Heart left ventricle (tissue), 16 donors: ENCODE results near the gene NCOA3. TPM values are rescaled to one million over a fixed set of nuclear protein-coding genes. Genes with fewer than 3 reads are reported as not detected.

Experiments used
- ATAC-seq, 4 donors: fragments of 200-7000 bp; cut with Tn5 transposase; one replicate each; pipeline ENCODE4 v1.9.1; 2020 to 2022; ENCODE audit warnings: moderate library complexity in 4 of 4, mild to moderate bottlenecking in 3 of 4, moderate number of reproducible peaks in 1 of 4
- DNase-seq, 5 donors: peaks; one replicate each; pipeline ENCODE4 v3.0.0-alpha.2; 2020
- H3K27ac ChIP-seq, 12 donors: fragments of 200-600 bp; sonication (generic) in 4 of 12; one replicate each; pipeline versions ENCODE4 v1.5.0 to v1.8.0; 2016 to 2022; ENCODE audit warnings: mild to moderate bottlenecking in 2 of 12
- H3K27me3 ChIP-seq, 9 donors: fragments of 200-600 bp; sonication (generic) in 2 of 9; one replicate each; pipeline versions ENCODE4 v1.5.1 to v1.8.0; 2016 to 2022; ENCODE audit warnings: mild to moderate bottlenecking in 3 of 9
- H3K36me3 ChIP-seq, 9 donors: fragments of 200-600 bp; sonication (generic) in 2 of 9; one replicate each; pipeline versions ENCODE4 v1.5.0 to v1.8.0; 2018 to 2022; ENCODE audit warnings: mild to moderate bottlenecking in 2 of 9
- H3K4me1 ChIP-seq, 12 donors: fragments of 200-600 bp; sonication (generic) in 4 of 12; one replicate each; pipeline versions ENCODE4 v1.5.0 to v1.8.0; 2016 to 2022; ENCODE audit warnings: mild to moderate bottlenecking in 3 of 12
- H3K4me3 ChIP-seq, 12 donors: fragments of 200-600 bp; sonication (generic) in 4 of 12; one replicate each; pipeline versions ENCODE4 v1.5.0 to v1.8.0; 2017 to 2022; ENCODE audit warnings: mild to moderate bottlenecking in 9 of 12, moderate library complexity in 4 of 12
- H3K9me3 ChIP-seq, 12 donors: fragments of 200-600 bp; sonication (generic) in 4 of 12; one replicate each; pipeline versions ENCODE4 v1.5.0 to v1.8.0; 2016 to 2022; ENCODE audit warnings: mild to moderate bottlenecking in 1 of 12
- POLR2A ChIP-seq, 2 donors: fragments of 450-650 bp; IDR thresholded peaks; one replicate each; pipeline ENCODE4 v1.6.1; 2017; ENCODE audit warnings: antibody characterized with exemption in 2 of 2, mild to moderate bottlenecking in 2 of 2, moderate library complexity in 2 of 2
- WGBS, 4 donors: extraction: QIAGEN DNeasy Blood & Tissue Kit in 2 of 4; methylation state at CpG; one replicate each; pipeline versions ENCODE4 v1.1.5 to v1.1.7; 2013 to 2018; 5-methylcytosine and 5-hydroxymethylcytosine counted together
- intact Hi-C, 10 donors: fragments of 100-400 bp; cut with DNase I; formaldehyde crosslinking; loops; one replicate each; pipeline versions ENCODE4 v1.11.1 to v1.14.2; 2022
- polyA plus RNA-seq, 2 donors: library from polyadenylated mRNA; stranded (reverse); fragments of 200-250 nt; gene quantifications; one replicate each; pipeline ENCODE4 v1.2.3, GENCODE V29; 2013
- total RNA-seq, 9 donors: library from RNA; depleted of rRNA in 2 of 9; stranded (reverse); fragments of >200 nt in 2 of 9; fragmentation: NEBNext Ultra II Directional in 3 of 9; extraction: Animal tissue kit (Norgen Biotek cat#: 25700) in 3 of 9; gene quantifications; one replicate each; pipeline versions ENCODE4 v1.1.0 to v1.2.4, GENCODE V29; 2016 to 2023
- TF ChIP-seq, protein P1 (sequence below), 12 donors: fragments of 200-600 bp; sonication (generic) in 4 of 12; IDR thresholded peaks; one replicate each; pipeline versions ENCODE4 v1.5.0 to v1.8.0; 2018 to 2022; ENCODE audit warnings: antibody characterized with exemption in 12 of 12, mild to moderate bottlenecking in 5 of 12
- donor health status: ischemic (EF 13 %, LVEDD 7.1; RV severe dilation, severe dysfunction).
- donor health status: healthy with polysubstance abuse.
- donor health status: DM: no; HTN: yes; CAD: no.
- donor health status: DM: no; HTN: no; CAD: no.
- donor health status: ischemic (EF 25% LVEDD 6.9; RV normal size, moderate dysfunction).
- donor health status: ischemic (EF 25% LVEDD 5.7; RV mildly dilated, moderate dysfunction).
- donor health status: healthy.
- donor health status: DM: yes; HTN: yes; CAD: no.
- donor health status: ischemic (EF 35%, LVEDD 5.7; RV mildly dilated, moderate dysfunction).
- donor health status: nonischemic (EF 11% LVEDD 7.7; RV severe dilation, severe dysfunction).
- donor health status: DM: yes; HTN: yes; CAD: no.
- donor health status: PGD.
- donor health status: ischemic (EF 29% LVEDD 5.4; RV normal size, mild dysfunction).
- donor health status: nonischemic (EF 23%, LVEDD 6.1; RV moderate dilation, normal function).

NCOA3 gene
- total and polyA plus RNA-seq, 11 donors: 6.7 to 39.3 (median 25.3) TPM

DNA sequence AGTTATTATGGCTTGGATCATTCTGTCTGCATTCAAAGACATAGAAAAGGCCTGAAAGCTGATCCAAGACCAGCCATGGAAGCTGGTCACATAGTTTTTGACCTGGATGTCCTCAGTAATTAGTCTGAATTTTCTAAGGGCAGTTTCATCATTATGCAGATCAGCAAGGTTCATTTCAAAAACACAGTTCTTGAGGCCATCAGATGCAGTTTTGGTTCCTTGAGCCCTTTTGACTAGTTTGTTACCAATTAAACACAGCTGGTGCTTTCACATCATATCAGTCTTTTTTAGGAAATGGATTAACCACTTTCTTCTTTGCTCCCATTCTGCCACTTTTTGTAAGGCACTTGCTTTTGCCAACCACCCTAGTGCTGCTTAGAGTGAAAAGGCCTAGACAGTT lies 129.4 kb downstream of the NCOA3 start:
- Histone ChIP-seq H3K9me3 (no peaks in the 10 kb centered on the region), H3K4me3 (no peak overlapping the region), H3K4me1 (peaks cover 0 to 6% (median 0%) of the 10 kb centered on the region in 12 donors), H3K27me3 (no peaks in the 10 kb centered on the region), H3K36me3 (peaks cover 0 to 94% (median 81%) of the 10 kb centered on the region in 9 donors), H3K27ac (no peak overlapping the region)
- no peak for ATAC-seq
- intact Hi-C loops: loop anchor here in 1 of 10 donors (10.0 kb wide), 1 partner anchor 876 kb away; no protein-coding TSS in a partner anchor
- no peak for DNase-seq
- TF ChIP-seq, protein P1, sequence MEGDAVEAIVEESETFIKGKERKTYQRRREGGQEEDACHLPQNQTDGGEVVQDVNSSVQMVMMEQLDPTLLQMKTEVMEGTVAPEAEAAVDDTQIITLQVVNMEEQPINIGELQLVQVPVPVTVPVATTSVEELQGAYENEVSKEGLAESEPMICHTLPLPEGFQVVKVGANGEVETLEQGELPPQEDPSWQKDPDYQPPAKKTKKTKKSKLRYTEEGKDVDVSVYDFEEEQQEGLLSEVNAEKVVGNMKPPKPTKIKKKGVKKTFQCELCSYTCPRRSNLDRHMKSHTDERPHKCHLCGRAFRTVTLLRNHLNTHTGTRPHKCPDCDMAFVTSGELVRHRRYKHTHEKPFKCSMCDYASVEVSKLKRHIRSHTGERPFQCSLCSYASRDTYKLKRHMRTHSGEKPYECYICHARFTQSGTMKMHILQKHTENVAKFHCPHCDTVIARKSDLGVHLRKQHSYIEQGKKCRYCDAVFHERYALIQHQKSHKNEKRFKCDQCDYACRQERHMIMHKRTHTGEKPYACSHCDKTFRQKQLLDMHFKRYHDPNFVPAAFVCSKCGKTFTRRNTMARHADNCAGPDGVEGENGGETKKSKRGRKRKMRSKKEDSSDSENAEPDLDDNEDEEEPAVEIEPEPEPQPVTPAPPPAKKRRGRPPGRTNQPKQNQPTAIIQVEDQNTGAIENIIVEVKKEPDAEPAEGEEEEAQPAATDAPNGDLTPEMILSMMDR (IDR thresholded peaks at IDR 0.05): no peak
- TF ChIP-seq POLR2A (IDR thresholded peaks at IDR 0.05): no peak

DNA sequence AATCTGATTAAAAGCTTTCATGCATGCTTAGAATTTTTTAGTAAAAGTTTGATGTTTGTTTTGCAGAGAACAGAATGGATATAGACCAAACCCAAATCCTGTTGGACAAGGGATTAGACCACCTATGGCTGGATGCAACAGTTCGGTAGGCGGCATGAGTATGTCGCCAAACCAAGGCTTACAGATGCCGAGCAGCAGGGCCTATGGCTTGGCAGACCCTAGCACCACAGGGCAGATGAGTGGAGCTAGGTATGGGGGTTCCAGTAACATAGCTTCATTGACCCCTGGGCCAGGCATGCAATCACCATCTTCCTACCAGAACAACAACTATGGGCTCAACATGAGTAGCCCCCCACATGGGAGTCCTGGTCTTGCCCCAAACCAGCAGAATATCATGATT lies 133.6 kb downstream of the NCOA3 start:
- no peak overlapping the region for H3K27ac ChIP-seq
- ATAC-seq: peak in 1 of 4 donors; percentile 38
- intact Hi-C loops: loop anchor here in 1 of 10 donors (10.0 kb wide), 1 partner anchor 880 kb away; no protein-coding TSS in a partner anchor
- H3K9me3 ChIP-seq: no peaks in the 10 kb centered on the region
- peaks cover 0 to 6% (median 0%) of the 10 kb centered on the region in 12 donors for H3K4me1 ChIP-seq
- H3K4me3 ChIP-seq: no peak overlapping the region
- H3K36me3 ChIP-seq: peaks cover 0 to 95% (median 83%) of the 10 kb centered on the region in 9 donors
- 97 to 99% (median 98%) methylated on average over 4 of the region's 4 CpGs for WGBS, 4 donors
- H3K27me3 ChIP-seq: no peaks in the 10 kb centered on the region
- DNase-seq: no peak
- TF ChIP-seq, protein P1 (IDR thresholded peaks at IDR 0.05): no peak
- TF ChIP-seq POLR2A (IDR thresholded peaks at IDR 0.05): no peak

DNA sequence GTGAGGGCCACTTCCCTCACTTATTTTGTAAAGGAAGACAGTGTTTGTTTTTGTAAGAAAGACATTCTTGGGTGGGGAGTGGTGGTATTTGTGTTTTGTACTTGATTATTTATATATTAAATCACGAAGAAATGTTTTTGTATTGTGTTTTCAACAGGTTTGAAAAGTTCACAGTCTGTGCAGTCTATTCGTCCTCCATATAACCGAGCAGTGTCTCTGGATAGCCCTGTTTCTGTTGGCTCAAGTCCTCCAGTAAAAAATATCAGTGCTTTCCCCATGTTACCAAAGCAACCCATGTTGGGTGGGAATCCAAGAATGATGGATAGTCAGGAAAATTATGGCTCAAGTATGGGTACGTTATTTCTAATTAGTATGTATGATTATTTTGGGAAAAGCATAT lies 137.2 kb downstream of the NCOA3 start:
- Histone ChIP-seq H3K4me3 (no peak overlapping the region), H3K9me3 (no peaks in the 10 kb centered on the region), H3K36me3 (peaks cover 0 to 97% (median 90%) of the 10 kb centered on the region in 9 donors), H3K4me1 (no peaks in the 10 kb centered on the region), H3K27ac (no peak overlapping the region), H3K27me3 (no peaks in the 10 kb centered on the region)
- DNase-seq (no peak), ATAC-seq (no peak)
- 49 to 57% (median 54%) methylated on average over 4 of the region's 4 CpGs for WGBS, 4 donors
- TF ChIP-seq, protein P1 (IDR thresholded peaks at IDR 0.05): no peak
- no peak for TF ChIP-seq POLR2A (IDR thresholded peaks at IDR 0.05)
- intact Hi-C loops: loop anchor here in 1 of 10 donors (10.0 kb wide), 1 partner anchor 884 kb away; no protein-coding TSS in a partner anchor

DNA sequence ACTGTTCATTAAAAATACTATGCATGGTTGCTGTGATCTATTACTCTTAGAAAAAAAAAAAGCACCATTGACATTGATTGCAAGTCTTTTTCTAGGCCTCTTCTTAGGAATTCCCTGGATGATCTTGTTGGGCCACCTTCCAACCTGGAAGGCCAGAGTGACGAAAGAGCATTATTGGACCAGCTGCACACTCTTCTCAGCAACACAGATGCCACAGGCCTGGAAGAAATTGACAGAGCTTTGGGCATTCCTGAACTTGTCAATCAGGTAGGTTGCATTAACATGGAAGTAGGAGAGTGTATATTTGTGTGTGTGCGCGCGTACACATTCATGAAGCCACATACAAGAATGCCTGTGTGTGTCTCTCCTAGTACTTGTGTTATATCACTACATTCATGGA lies 140.4 kb downstream of the NCOA3 start:
- ATAC-seq (no peak), DNase-seq (no peak)
- TF ChIP-seq, protein P1 (IDR thresholded peaks at IDR 0.05): no peak
- TF ChIP-seq POLR2A (IDR thresholded peaks at IDR 0.05): no peak
- no peak overlapping the region for H3K27ac ChIP-seq
- H3K9me3 ChIP-seq: no peaks in the 10 kb centered on the region
- 89 to 94% (median 92%) methylated on average over 4 of the region's 4 CpGs for WGBS, 4 donors
- no peaks in the 10 kb centered on the region for H3K27me3 ChIP-seq
- peaks cover 0 to 97% (median 90%) of the 10 kb centered on the region in 9 donors for H3K36me3 ChIP-seq
- H3K4me3 ChIP-seq: no peak overlapping the region
- no peaks in the 10 kb centered on the region for H3K4me1 ChIP-seq
- intact Hi-C loops: no loop called here
